Lung (tissue), 12 donors: ENCODE data around the gene TPP2. TPM values are rescaled to one million over a fixed set of nuclear protein-coding genes. Genes with fewer than 3 reads are reported as not detected.

Source experiments
- ATAC-seq: fragments of 200-7000 bp; cut with Tn5 transposase; one replicate; pipeline ENCODE4 v1.9.1; 2020; ENCODE audit warnings: moderate number of reproducible peaks; ENCODE audit not compliant: insufficient read depth, low FRiP score
- DNase-seq, 3 donors: peaks; one replicate each; pipeline ENCODE4 v3.0.0-alpha.2; 2013 to 2017
- H3K27ac ChIP-seq, 2 donors: one replicate each; pipeline ENCODE4 v1.5.1; 2013; ENCODE audit warnings: mild to moderate bottlenecking in 2 of 2, moderate library complexity in 2 of 2, control low read depth in 1 of 2, inconsistent platforms in 1 of 2, low read depth in 1 of 2, low read length in 1 of 2
- H3K27me3 ChIP-seq, 3 donors: one replicate each; pipeline ENCODE4 v1.5.1; 2013; ENCODE audit warnings: low read length in 2 of 3; ENCODE audit not compliant: control insufficient read depth in 3 of 3, insufficient read depth in 3 of 3
- H3K36me3 ChIP-seq, 4 donors: one replicate each; pipeline ENCODE4 v1.5.1; 2013; ENCODE audit warnings: low read length in 4 of 4, mild to moderate bottlenecking in 1 of 4, moderate library complexity in 1 of 4; ENCODE audit not compliant: control insufficient read depth in 4 of 4, insufficient read depth in 4 of 4
- H3K4me1 ChIP-seq, 5 donors: one replicate each; pipeline ENCODE4 v1.5.1; 2013; ENCODE audit warnings: low read length in 5 of 5, mild to moderate bottlenecking in 2 of 5, moderate library complexity in 1 of 5; ENCODE audit not compliant: control insufficient read depth in 5 of 5, insufficient read depth in 5 of 5
- H3K4me3 ChIP-seq: one replicate; pipeline ENCODE4 v1.5.1; 2013; ENCODE audit warnings: mild to moderate bottlenecking, control low read depth, moderate library complexity
- H3K9ac ChIP-seq, 2 donors: one replicate each; pipeline ENCODE4 v1.5.1; 2013; ENCODE audit warnings: low read length in 2 of 2, control low read depth in 1 of 2; ENCODE audit not compliant: insufficient read depth in 1 of 2
- H3K9me3 ChIP-seq, 4 donors: one replicate each; pipeline ENCODE4 v1.5.1; 2013; ENCODE audit warnings: low read length in 3 of 4, mild to moderate bottlenecking in 1 of 4, moderate library complexity in 1 of 4; ENCODE audit not compliant: control insufficient read depth in 4 of 4, insufficient read depth in 3 of 4
- CTCF ChIP-seq: IDR thresholded peaks from 2 replicates; pipeline ENCODE4 v1.5.1; 2012; ENCODE audit warnings: mild to moderate bottlenecking; ENCODE audit errors: control extremely low read depth, extremely low read depth
- WGBS, 2 donors: extraction: QIAGEN DNeasy Blood & Tissue Kit; methylation state at CpG; one replicate each; pipeline ENCODE4 v1.1.7; 2013; 5-methylcytosine and 5-hydroxymethylcytosine counted together
- polyA plus RNA-seq, 2 donors: library from polyadenylated mRNA; stranded (reverse); fragments of 200-250 nt; gene quantifications; one replicate each; pipeline ENCODE4 v1.2.1, GENCODE V29; 2013
- total RNA-seq, 2 donors: library from RNA; depleted of rRNA in 1 of 2; stranded (reverse); fragments of >200 nt in 1 of 2; gene quantifications; one replicate each; pipeline ENCODE4 v1.2.1, GENCODE V29; 2014 to 2021
- donor health status: control.
- donor health status: control.
- donor health status: Bipolar disorder and iron deficiency.
- donor health status: healthy.
- donor health status: DM: yes; HTN: yes; CAD: no.

TPP2 gene
- total and polyA plus RNA-seq, 4 donors: 19.9 to 78.8 (median 29.8) TPM

- ATAC-seq: no peak
- 87 to 95% methylated on average over 3 of the region's 3 CpGs for WGBS, 2 donors
- Histone ChIP-seq H3K9ac (no peak overlapping the region), H3K4me1 (no peaks in the 10 kb centered on the region), H3K27me3 (no peaks in the 10 kb centered on the region), H3K27ac (no peak overlapping the region), H3K9me3 (peaks cover 0 to 2% (median 1%) of the 10 kb centered on the region in 4 donors), H3K36me3 (peaks cover 24 to 40% (median 33%) of the 10 kb centered on the region in 4 donors), H3K4me3 (no peak overlapping the region)
- no peak for DNase-seq
- TF ChIP-seq CTCF: no peak
Observed at GRCh38 chr13:102675115-102675514, 78.3 kb downstream of the TPP2 start.

- Histone ChIP-seq H3K4me3 (no peak overlapping the region), H3K9ac (no peak overlapping the region), H3K27ac (no peak overlapping the region), H3K4me1 (no peaks in the 10 kb centered on the region), H3K27me3 (no peaks in the 10 kb centered on the region), H3K9me3 (no peaks in the 10 kb centered on the region), H3K36me3 (peaks cover 19 to 32% (median 27%) of the 10 kb centered on the region in 4 donors)
- ATAC-seq (no peak), DNase-seq (no peak)
- TF ChIP-seq CTCF: no peak
- WGBS, 2 donors: 93 to 95% methylated on average over 4 of the region's 4 CpGs
Observed at GRCh38 chr13:102677122-102677521, 80.3 kb downstream of the TPP2 start.

- Histone ChIP-seq H3K27me3 (no peaks in the 10 kb centered on the region), H3K4me3 (no peak overlapping the region), H3K27ac (no peak overlapping the region), H3K9ac (no peak overlapping the region), H3K36me3 (peaks cover 14 to 32% (median 22%) of the 10 kb centered on the region in 4 donors), H3K9me3 (no peaks in the 10 kb centered on the region), H3K4me1 (no peaks in the 10 kb centered on the region)
- no peak for DNase-seq
- ATAC-seq: no peak
- TF ChIP-seq CTCF: no peak
- WGBS, 2 donors: 92 to 97% methylated on average over 5 of the region's 5 CpGs
Observed at GRCh38 chr13:102678339-102679107, 81.7 kb downstream of the TPP2 start.
